Measurements from ENCODE around the gene SYT14.

DNA sequence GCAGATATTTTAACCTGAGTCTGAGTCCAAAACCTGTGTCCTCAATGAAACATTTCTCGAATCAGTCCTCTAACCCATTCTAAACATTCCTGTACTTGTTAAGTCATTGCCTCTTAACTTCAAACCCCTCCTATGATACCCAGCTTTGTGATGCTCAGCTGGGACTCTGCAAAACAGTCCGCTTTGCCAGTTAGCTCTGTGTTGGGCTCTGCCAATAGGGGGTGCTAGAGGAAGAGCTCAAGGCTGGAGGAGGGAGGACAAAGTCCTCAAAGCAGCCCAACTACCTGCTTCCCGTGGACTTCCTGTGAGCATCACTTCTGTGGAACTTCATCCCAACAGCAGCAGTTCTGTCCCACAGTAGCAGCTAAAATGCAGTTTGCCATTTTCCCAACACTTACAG is 38.1 kb upstream of the SYT14 start:
- TF ChIP-seq ZFP30 (CRISPR knock-in tag; IDR thresholded peaks at IDR 0.05) (no peak), ZNF70 (CRISPR knock-in tag; IDR thresholded peaks at IDR 0.05) (no peak), ESRRG (CRISPR knock-in tag; IDR thresholded peaks at IDR 0.05) (no peak), TOX (CRISPR knock-in tag; IDR thresholded peaks at IDR 0.05; ENCODE audit: borderline replicate concordance) (no peak), BACH2 (CRISPR knock-in tag; IDR thresholded peaks at IDR 0.05; ENCODE audit: borderline replicate concordance) (no peak), TCF4 (CRISPR knock-in tag; IDR thresholded peaks at IDR 0.05; ENCODE audit: borderline replicate concordance) (no peak), RARB (CRISPR knock-in tag; IDR thresholded peaks at IDR 0.05) (no peak), SNAI2 (CRISPR knock-in tag; IDR thresholded peaks at IDR 0.05) (no peak)
- TF ChIP-seq, protein P1, sequence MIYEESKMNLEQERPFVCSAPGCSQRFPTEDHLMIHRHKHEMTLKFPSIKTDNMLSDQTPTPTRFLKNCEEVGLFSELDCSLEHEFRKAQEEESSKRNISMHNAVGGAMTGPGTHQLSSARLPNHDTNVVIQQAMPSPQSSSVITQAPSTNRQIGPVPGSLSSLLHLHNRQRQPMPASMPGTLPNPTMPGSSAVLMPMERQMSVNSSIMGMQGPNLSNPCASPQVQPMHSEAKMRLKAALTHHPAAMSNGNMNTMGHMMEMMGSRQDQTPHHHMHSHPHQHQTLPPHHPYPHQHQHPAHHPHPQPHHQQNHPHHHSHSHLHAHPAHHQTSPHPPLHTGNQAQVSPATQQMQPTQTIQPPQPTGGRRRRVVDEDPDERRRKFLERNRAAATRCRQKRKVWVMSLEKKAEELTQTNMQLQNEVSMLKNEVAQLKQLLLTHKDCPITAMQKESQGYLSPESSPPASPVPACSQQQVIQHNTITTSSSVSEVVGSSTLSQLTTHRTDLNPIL (CRISPR knock-in tag; IDR thresholded peaks at IDR 0.05; ENCODE audit: low read depth): no peak
- TF ChIP-seq, protein P2, sequence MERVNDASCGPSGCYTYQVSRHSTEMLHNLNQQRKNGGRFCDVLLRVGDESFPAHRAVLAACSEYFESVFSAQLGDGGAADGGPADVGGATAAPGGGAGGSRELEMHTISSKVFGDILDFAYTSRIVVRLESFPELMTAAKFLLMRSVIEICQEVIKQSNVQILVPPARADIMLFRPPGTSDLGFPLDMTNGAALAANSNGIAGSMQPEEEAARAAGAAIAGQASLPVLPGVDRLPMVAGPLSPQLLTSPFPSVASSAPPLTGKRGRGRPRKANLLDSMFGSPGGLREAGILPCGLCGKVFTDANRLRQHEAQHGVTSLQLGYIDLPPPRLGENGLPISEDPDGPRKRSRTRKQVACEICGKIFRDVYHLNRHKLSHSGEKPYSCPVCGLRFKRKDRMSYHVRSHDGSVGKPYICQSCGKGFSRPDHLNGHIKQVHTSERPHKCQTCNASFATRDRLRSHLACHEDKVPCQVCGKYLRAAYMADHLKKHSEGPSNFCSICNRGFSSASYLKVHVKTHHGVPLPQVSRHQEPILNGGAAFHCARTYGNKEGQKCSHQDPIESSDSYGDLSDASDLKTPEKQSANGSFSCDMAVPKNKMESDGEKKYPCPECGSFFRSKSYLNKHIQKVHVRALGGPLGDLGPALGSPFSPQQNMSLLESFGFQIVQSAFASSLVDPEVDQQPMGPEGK (CRISPR knock-in tag; IDR thresholded peaks at IDR 0.05; ENCODE audit: borderline replicate concordance): no peak

All from SK-N-SH treated with all-trans-retinoic acid at 6 μM for 48 hours (cell line).